ENCODE results near the gene BAD. TPM values are rescaled to one million over a fixed set of nuclear protein-coding genes. Genes with fewer than 3 reads are reported as not detected.

Gene BAD
- total RNA-seq, 1 experiment from 2014 or later = 159 TPM

- no peak for DNase-seq (ENCODE audit: low spot score)
These were observed 13.4 kb upstream of the BAD start for GRCh38 chr11:64297699-64298358.

DNA sequence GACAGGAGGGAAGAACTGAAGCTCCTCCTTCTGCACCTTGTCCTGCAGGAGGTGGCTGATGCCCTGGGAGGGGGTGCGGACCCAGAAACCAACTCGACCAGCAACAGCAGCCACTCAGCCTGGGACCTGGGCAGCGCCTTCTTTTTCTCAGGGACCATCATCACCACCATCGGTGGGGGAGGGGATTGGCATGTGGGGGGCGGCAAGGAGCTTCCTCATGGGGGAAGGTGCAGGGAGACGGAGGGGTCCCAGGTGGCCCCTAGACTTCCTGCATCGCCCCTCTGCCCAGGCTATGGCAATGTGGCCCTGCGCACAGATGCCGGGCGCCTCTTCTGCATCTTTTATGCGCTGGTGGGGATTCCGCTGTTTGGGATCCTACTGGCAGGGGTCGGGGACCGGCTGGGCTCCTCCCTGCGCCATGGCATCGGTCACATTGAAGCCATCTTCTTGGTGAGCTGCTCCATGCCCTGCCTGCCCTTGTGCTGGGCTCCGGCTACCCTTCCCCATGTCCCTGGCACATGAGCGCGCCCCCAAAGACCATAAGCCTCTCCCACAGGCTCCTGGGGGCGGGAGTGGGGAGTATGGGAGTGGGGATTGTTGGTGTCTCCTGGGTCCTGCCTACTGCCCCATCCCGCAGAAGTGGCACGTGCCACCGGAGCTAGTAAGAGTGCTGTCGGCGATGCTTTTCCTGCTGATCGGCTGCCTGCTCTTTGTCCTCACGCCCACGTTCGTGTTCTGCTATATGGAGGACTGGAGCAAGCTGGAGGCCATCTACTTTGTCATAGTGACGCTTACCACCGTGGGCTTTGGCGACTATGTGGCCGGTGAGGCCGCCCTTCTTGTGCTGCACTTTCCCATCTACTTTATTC, 12.6 kb upstream of the BAD start:
- DNase-seq (ENCODE audit: low spot score) = no peak

DNA sequence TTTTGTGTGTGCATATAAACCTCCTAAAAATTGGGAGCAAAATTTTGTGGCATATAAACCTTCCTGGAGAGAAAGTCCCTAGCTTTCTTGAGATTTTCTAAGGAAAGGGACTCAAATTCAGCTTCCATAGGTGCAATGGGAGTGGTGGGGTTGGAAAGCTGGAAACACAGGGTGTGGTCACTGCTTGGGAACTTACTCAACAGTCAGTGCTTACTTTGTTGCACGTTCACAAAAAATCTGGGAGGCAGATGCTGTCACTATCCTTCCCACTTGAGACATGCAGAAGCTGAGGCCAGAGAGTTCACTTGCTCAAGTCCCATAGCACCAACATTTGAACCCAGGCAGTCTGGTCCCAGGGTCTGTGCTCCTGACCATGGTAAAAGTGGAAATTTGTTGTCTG, 11.8 kb upstream of the BAD start:
- no peak for DNase-seq (ENCODE audit: low spot score)

DNA sequence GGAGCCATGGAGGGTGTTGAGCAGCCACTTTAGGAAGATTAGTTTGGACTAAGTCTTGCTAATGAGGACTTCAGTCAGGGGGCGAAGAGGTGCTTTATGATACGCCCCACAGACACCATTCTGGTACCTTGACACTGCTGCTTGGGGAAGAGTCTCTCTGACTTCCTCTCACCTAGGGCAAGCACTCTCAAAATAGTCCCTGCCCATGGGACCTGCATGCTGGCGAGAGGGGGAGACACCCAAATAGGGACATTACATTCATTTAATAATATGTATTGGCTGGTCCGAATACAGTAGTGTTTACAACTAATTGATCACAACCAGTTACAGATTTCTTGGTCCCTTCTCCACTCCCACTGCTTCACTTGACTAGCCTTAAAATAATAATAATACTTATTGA, 11.3 kb upstream of the BAD start:
- no peak for DNase-seq (ENCODE audit: low spot score)

DNA sequence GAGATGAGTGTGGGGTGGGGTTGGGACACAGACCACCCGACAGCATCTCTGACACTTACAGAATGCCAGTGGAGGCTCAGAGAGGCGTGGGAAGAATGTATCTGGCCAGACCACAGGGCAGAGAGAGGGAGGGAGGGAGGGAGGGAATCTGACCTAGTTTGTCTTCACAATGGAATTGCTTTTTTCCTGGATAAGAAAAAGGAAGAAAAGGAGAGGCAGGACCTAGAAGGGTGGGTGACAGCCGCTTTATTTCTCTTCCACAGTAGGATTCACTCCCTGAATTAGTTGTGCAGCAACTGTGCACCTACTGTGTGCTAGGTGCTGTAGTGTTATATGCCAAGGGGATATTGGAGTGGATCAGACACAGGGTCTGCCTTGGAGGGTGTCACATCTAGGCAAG, 10.3 kb upstream of the BAD start:
- DNase-seq (ENCODE audit: low spot score) = no peak

DNA sequence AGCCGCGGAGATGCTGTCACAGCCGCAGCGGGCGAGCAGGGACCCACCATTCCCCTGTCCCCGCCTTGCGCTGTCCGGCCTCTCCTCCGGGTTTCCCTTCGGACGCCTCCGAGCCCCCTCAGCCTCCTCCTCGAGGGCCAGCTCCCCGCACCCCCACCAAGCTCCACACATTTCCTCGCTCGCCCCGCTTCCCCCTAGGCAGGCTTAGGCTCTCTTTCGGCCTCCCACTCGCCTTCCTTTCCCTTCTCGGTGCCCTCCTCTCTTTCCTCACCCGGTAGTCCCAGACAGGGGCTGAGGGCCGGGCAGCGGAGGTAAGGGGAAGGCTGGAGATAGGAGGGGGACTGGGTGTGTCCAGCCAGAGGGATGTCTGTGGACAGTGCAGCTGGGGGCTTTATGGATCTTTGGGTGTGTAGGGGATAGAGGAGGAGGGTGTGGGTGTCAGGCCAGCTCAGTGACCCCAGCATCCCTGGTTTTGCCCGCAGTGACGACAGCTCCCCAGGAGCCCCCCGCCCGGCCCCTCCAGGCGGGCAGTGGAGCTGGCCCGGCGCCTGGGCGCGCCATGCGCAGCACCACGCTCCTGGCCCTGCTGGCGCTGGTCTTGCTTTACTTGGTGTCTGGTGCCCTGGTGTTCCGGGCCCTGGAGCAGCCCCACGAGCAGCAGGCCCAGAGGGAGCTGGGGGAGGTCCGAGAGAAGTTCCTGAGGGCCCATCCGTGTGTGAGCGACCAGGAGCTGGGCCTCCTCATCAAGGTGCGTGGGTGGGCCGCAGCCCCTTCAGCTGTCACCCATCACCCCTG, 8.2 kb upstream of the BAD start:
- no peak for DNase-seq (ENCODE audit: low spot score)

GRCh38 chr11:64291752-64292459, 7.4 kb upstream of the BAD start:
- no peak for DNase-seq (ENCODE audit: low spot score)

DNA sequence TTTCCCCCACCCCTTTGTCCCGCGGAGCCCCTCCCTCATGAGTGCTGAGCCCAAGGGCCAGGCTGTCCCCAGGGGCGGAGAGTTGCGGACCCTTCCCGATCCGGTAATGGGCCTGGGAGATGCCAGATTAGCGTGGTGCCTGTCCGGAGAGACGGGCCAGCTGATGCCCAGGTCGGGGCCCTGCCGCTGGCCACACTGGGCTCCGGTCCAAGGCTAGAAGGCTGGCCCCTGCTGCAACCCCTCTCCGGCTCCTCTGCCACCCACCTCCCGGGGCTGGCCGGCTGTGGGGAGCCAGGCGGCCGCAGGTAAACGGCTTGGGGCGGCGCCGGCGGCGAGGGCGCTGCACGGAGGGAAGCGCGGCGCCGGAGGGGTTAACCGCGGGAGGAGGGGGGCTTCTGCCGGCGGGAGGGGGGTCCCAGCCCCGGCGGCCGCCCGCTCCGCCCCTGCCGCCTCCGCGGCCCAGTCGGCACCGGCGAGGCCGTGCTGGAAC, 6.8 kb upstream of the BAD start, which contains the start of gene KCNK4:
TSS of gene KCNK4 (plus strand) at position 41 of the 490 bp plus-strand sequence. CDS start 1,717 bp downstream, outside the sequence.
- no peak for DNase-seq (ENCODE audit: low spot score)

GRCh38 chr11:64290352-64291261, 6.1 kb upstream of the BAD start:
- DNase-seq (ENCODE audit: low spot score) = no peak

GRCh38 chr11:64289002-64289564, 4.6 kb upstream of the BAD start:
- DNase-seq (ENCODE audit: low spot score) = no peak

DNA sequence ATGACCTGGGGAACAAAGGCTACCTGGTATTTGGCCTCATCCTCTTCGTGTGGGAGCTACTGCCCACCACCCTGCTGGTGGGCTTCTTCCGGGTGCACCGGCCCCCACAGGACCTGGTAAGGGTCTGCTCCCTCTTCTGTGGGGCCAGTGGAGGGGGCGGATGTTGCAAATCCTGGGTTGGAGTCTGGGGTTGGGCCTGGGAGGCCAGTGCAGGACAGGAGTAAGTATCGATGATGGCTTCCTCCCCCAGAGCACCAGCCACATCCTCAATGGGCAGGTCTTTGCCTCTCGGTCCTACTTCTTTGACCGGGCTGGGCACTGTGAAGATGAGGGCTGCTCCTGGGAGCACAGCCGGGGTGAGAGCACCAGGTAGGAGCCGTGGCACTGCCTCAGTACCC, 3.9 kb upstream of the BAD start:
- DNase-seq (ENCODE audit: low spot score) = no peak

DNA sequence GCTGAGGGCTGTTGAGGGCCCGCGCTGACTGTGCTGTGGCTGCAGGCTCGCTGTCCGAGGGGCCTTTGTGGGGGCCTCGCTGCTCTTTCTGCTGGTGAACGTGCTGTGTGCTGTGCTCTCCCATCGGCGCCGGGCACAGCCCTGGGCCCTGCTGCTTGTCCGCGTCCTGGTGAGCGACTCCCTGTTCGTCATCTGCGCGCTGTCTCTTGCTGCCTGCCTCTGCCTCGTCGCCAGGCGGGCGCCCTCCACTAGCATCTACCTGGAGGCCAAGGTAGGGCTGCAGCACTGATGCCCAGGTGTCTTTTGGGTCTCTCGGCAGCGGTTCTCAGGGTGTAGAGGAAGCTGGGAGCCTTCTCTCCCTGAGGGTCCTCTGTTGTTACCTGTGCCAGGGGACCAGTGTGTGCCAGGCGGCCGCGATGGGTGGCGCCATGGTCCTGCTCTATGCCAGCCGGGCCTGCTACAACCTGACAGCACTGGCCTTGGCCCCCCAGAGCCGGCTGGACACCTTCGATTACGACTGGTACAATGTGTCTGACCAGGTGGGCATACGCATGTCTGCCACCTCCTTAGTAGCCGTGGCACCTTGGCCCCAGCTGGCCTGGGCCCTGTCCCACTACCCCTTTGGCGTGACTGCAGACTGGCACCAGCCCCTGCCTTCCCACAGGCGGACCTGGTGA, 3.3 kb upstream of the BAD start:
- no peak for DNase-seq (ENCODE audit: low spot score)

- no peak for DNase-seq (ENCODE audit: low spot score)
These were observed 2.3 kb upstream of the BAD start for GRCh38 chr11:64286801-64287159.

DNA sequence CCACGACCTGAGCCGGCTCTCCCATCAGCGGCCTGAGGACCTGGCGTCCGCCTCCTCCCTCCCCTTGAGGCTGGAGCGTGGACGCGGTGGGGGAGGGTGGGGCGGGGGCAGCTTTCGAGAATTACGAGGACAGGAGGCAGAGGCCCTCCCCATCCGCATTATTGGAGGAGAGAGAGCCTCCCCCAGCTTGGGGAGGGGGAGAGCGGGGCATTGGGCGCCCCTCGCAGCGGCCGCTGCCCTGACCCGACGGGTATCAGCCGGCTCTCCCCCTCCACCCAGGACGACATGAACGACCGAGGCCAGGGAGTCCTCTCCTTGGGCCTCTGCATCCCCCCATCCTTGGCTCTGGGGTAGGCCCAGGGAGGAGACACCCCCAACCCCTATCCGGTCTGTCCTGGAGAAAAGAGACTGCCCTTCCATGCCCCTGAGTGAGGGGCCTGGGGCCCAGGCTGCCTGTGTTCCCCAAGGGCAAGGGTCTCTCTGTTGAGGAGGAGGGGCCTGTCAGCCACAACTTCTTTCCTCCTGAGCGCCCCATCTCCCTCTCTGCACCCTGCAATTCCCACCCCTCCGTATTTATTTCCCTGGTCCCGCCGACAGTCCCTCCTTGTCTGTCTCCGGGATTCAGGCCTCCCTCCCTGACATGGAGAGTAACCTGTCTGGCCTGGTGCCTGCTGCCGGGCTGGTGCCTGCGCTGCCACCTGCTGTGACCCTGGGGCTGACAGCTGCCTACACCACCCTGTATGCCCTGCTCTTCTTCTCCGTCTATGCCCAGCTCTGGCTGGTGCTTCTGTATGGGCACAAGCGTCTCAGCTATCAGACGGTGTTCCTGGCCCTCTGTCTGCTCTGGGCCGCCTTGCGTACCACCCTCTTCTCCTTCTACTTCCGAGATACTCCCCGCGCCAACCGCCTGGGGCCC, 1.7 kb upstream of the BAD start:
- peak; percentile 61 for DNase-seq (ENCODE audit: low spot score)

- peak; percentile 85 for DNase-seq (ENCODE audit: low spot score)
These were observed 758 bp upstream of the BAD start, which contains the start of gene GPR137 for GRCh38 chr11:64284962-64285884. Gene GPR137 (plus strand): TSS chr11:64285848. CDS start chr11:64286525, 677 bp downstream.

DNA sequence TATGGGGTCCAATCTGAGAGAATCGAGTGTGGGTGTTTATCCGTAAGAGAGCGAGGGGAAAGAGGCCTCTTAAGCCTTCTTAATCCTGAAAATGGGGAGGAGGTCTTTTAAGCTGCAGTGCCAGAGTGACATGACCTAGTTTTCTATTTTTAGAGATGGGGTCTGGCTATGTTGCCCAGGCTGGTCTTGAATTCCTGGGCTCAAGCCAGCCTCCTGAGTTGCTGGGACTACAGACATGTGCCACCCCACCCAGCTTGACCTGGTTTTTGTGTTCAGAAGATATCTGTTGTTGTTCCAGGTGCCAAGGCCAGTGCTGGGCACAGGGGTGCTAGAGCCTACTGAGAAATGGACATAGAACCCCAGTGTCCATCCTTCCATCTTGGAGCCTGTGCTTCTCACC, 1.4 kb downstream of the BAD start:
- no peak for DNase-seq (ENCODE audit: low spot score)

Data from HT-29 (cell line).